HG03064 (cell line): Measurements from ENCODE around the gene SMIM8.

Source experiments
- ATAC-seq: cut with Tn5 transposase; IDR thresholded peaks from one replicate; pipeline ENCODE4 v1.9.1; 2021; ENCODE audit warnings: low read depth; ENCODE audit not compliant: unreplicated experiment

The SMIM8 gene

DNA sequence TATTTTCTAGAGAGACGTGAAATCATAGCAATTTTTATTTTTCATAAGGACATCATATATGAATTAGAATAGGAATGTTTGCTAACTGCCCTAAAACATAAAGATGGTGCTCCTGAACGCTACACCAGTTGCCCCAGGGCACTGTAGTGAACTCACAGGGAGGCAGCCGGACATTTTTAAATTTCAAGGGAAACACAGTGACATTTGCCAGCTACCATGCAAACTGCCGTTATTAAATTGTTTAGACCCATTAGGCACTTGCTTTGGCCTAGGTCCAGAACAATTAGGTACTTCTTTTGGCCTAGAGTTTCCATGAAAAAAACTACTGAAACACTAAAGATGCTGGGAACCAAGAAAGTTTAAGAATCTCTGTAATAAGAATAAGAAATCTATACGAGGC lies 60.5 kb downstream of the SMIM8 start:
- ATAC-seq = no peak

DNA sequence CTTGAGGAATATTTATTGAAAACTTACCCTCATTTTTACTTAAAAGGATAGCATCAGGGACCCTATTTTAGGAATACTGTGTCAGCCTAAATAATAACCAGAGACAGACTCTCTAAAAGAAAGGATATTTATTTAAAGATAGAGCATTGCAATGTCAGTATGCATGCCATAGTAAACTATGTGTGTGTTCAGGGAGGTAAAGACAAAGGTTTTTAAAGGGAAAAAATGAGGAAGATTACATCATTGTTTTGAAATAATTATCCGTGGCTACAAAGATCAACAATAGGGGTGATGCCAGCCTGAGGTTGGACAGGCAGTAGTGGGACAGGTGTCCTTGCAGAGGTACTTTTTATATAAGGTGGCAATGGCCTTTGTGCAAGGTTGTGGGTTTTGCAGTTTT lies 61.6 kb downstream of the SMIM8 start:
- no peak for ATAC-seq

DNA sequence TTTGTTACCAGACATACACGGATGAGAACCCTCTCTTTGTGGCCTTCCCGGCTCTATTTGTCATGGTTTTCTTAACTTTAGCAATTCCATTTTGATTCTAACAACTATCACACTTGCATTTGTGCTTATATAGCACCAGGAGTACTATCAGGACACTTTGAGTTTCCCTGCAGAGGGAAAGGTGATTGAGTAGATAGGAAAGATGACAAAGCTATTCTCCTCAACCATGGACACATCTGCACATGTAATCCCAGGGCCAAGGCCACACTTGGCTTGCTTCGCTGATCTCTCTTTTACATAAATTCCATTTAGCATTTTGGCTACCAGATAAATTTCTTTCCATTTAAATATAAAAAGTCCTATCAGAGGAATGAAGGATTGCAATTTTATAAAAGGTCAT lies 62.1 kb downstream of the SMIM8 start:
- ATAC-seq = no peak

DNA sequence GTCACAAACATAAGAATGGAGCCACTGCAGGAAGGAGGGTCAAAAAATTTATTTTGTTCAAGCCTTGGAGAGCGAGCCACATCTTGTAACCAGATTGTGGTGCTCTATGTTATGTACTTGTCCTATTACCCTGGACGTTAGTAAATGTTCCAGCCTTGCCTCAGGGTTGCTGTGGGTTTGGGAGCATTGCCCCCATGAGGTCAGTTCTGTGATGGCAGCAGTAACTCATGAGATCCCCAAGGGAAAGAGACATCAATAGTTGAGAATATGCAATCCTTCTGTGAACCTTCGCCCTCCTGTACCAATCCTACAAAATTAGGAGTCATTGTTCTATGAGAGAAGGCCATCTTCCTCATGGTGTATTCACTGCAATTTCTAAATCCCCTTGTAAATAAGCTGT lies 68.9 kb downstream of the SMIM8 start:
- no peak for ATAC-seq
